Calu3 (cell line): Measurements from ENCODE around the gene SYNPO. TPM values are rescaled to one million over a fixed set of nuclear protein-coding genes. Genes with fewer than 3 reads are reported as not detected.

Experiments used
- BruUV-seq: library from RNA; stranded (reverse); fragments of 400-500 nt; replicated peaks from 2 replicates; lab custom pipeline; 2021; lab: Mats Ljungman, UMichigan
- CTCF ChIA-PET: fragments of 300-600 bp; sonication (Branson Sonifier 250); formaldehyde crosslinking; loops from one replicate; lab custom pipeline; 2022; ENCODE audit warnings: antibody characterized with exemption; lab: Charles Lee
- DNase-seq: peaks from one replicate; pipeline ENCODE4 v3.0.0; 2022
- H3K27ac Mint-ChIP-seq: one replicate; pipeline ENCODE4 v1.8.0; 2022; ENCODE audit warnings: mixed read lengths; ENCODE audit not compliant: unreplicated experiment
- H3K27me3 Mint-ChIP-seq: one replicate; pipeline ENCODE4 v1.8.0; 2022; ENCODE audit warnings: mixed read lengths; ENCODE audit not compliant: unreplicated experiment
- H3K36me3 Mint-ChIP-seq: one replicate; pipeline ENCODE4 v1.8.0; 2022; ENCODE audit warnings: mild to moderate bottlenecking, moderate library complexity, mixed read lengths; ENCODE audit not compliant: insufficient read depth, unreplicated experiment
- H3K4me1 Mint-ChIP-seq: one replicate; pipeline ENCODE4 v1.8.0; 2022; ENCODE audit warnings: mild to moderate bottlenecking, low read depth, mixed read lengths; ENCODE audit not compliant: unreplicated experiment
- H3K4me3 Mint-ChIP-seq: one replicate; pipeline ENCODE4 v1.8.0; 2022; ENCODE audit warnings: mild to moderate bottlenecking, low read depth, moderate library complexity, mixed read lengths; ENCODE audit not compliant: unreplicated experiment
- H3K9me3 Mint-ChIP-seq: one replicate; pipeline ENCODE4 v1.8.0; 2022; ENCODE audit warnings: low read depth, mixed read lengths; ENCODE audit not compliant: unreplicated experiment
- CTCF ChIP-seq: fragments of 200-600 bp; IDR thresholded peaks from one replicate; pipeline ENCODE4 v1.8.0; 2022; ENCODE audit warnings: antibody characterized with exemption; ENCODE audit not compliant: unreplicated experiment
- intact Hi-C: fragments of 100-400 bp; cut with micrococcal nuclease; formaldehyde crosslinking; loops from one replicate; pipeline ENCODE4 v1.10.0; 2022; ENCODE audit not compliant: unreplicated experiment
- total RNA-seq: library from RNA; stranded (reverse); gene quantifications from 2 replicates; pipeline ENCODE4 v1.2.3, GENCODE V29; 2022

Gene SYNPO
- total RNA-seq, 1 experiment from 2014 or later, result 0.92 TPM

GRCh38 chr5:150623152-150623877, 17.1 kb upstream of the SYNPO start:
- H3K9me3 Mint-ChIP-seq, result no peaks in the 10 kb centered on the region
- H3K4me3 Mint-ChIP-seq, result no peak overlapping the region
- no peak for DNase-seq
- CTCF ChIA-PET, result no interaction called here
- no TSS peak for BruUV-seq
- H3K27ac Mint-ChIP-seq, result no peak overlapping the region
- H3K4me1 Mint-ChIP-seq, result peaks cover 11% of the 10 kb centered on the region
- TF ChIP-seq CTCF, result no peak
- intact Hi-C loops, result no loop called here
- H3K27me3 Mint-ChIP-seq, result peaks cover 25% of the 10 kb centered on the region
- H3K36me3 Mint-ChIP-seq, result peaks cover 5% of the 10 kb centered on the region

- peak overlapping the region; percentile 3 for H3K27ac Mint-ChIP-seq
- no peak for TF ChIP-seq CTCF
Measured at GRCh38 chr5:150623878-150624216, 16.6 kb upstream of the SYNPO start.

GRCh38 chr5:150624334-150625163, 15.9 kb upstream of the SYNPO start:
- Mint-ChIP-seq H3K27ac (peak overlapping the region; percentile 3), H3K4me1 (peaks cover 11% of the 10 kb centered on the region), H3K4me3 (peak overlapping the region; percentile 71), H3K36me3 (peaks cover 5% of the 10 kb centered on the region), H3K9me3 (no peaks in the 10 kb centered on the region), H3K27me3 (peaks cover 25% of the 10 kb centered on the region)
- no peak for DNase-seq
- TF ChIP-seq CTCF, result no peak
- no TSS peak for BruUV-seq
- intact Hi-C loops, result no loop called here
- CTCF ChIA-PET, result interaction anchor here (0.6 kb wide), 1 partner anchor 45 kb away, joined by 6 read pairs; no protein-coding TSS in a partner anchor

More at GRCh38 chr5:150623878-150624216, 16.6 kb upstream of the SYNPO start:
- peaks cover 5% of the 10 kb centered on the region for H3K36me3 Mint-ChIP-seq
- H3K4me3 Mint-ChIP-seq, result peak overlapping the region; percentile 71
- BruUV-seq, result no TSS peak
- DNase-seq, result no peak
- no peaks in the 10 kb centered on the region for H3K9me3 Mint-ChIP-seq
- CTCF ChIA-PET, result no interaction called here
- peaks cover 11% of the 10 kb centered on the region for H3K4me1 Mint-ChIP-seq
- peaks cover 25% of the 10 kb centered on the region for H3K27me3 Mint-ChIP-seq
- intact Hi-C loops, result no loop called here

- no peak overlapping the region for H3K27ac Mint-ChIP-seq
- peaks cover 25% of the 10 kb centered on the region for H3K27me3 Mint-ChIP-seq
- peaks cover 11% of the 10 kb centered on the region for H3K4me1 Mint-ChIP-seq
- peaks cover 5% of the 10 kb centered on the region for H3K36me3 Mint-ChIP-seq
- H3K9me3 Mint-ChIP-seq, result no peaks in the 10 kb centered on the region
- no TSS peak for BruUV-seq
- no peak overlapping the region for H3K4me3 Mint-ChIP-seq
- CTCF ChIA-PET, result interaction anchor here (0.6 kb wide), 1 partner anchor 45 kb away, joined by 6 read pairs; no protein-coding TSS in a partner anchor
- DNase-seq, result no peak
- intact Hi-C loops, result no loop called here
- no peak for TF ChIP-seq CTCF
Measured at GRCh38 chr5:150625164-150625535, 15.3 kb upstream of the SYNPO start.
